NCI-H2107 treated with DMSO at 0.1 percent for 48 hours (cell line): ENCODE results near the gene FURIN.
"Not testable (repeated sequence)": the region's sequence is repeated elsewhere in the genome, so short reads cannot be mapped to it uniquely, and the experiment has no call there.

Source experiments
- DNase-seq: peaks from one replicate; lab custom pipeline; 2025; ENCODE audit not compliant: unreplicated experiment; lab: John Stamatoyannopoulos, UW

FURIN gene

GRCh38 chr15:90901175-90902039, 33.0 kb downstream of the FURIN start:
- no peak for DNase-seq

GRCh38 chr15:90902040-90902839, 33.9 kb downstream of the FURIN start:
- DNase-seq: peak; percentile 19

GRCh38 chr15:90902840-90903732, 34.7 kb downstream of the FURIN start, which contains the start of gene MAN2A2:
MAN2A2 (plus strand) TSS chr15:90903302; CDS start chr15:90904208, 906 bp downstream.
- DNase-seq: no peak

DNA sequence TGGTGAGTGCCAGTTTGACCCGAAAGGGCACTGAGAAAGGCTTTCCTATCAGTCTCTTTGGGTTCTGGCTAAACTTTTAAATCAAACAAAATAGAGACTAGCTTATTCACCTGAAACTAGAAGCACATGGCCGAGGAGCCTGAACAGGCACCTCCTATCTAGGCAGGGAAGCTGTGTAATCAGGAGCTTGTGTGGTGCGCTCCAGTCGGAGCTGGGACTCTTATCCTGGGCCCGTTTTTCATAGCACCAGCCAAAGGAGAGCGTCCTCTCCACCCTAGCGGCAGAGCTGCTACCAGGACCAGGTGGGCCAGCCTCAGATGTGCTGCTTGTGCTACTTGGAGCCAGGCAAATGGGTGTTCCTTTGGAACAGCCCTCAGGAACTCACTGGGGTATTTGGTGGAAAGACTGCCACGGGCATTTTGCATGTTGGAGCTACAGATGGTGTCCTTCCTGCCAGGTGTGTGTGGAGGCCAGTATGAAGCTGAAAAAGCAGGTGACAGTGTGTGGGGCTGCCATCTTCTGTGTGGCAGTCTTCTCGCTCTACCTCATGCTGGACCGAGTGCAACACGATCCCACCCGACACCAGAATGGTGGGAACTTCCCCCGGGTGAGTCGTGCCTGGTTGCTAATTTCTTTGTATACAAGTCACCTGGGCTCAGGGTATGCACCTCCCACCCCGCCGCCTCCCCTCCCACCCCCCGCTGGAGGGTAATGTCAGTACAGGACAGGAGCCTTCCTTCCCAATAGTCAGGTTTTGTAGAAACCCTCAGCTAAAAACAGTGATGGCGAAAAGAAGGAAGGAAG, 35.5 kb downstream of the FURIN start:
- peak; percentile 22 for DNase-seq

DNA sequence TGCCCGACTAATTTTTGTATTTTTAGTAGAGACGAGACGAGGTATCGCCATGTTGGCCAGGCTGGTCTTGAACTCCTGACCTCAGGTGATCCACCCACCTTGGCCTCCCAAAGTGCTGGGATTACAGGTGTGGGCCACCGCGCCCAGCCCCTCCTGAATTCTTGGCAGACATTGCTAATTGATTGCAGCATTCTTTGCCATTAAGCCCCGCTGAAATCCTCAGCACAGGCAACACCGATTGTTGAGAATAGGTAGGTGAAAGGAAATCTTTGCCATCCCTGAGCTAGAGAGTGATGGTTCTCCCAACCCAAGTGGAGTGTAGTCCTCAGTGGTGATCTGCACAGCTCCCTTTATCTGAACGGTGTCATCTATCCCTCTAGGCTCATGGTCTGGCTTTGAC, 36.4 kb downstream of the FURIN start:
- DNase-seq: no peak

- DNase-seq: no peak
These were observed 37.2 kb downstream of the FURIN start for GRCh38 chr15:90905306-90906180.

GRCh38 chr15:90906181-90906849, 37.9 kb downstream of the FURIN start:
- no peak for DNase-seq

- no peak for DNase-seq
These were observed 38.8 kb downstream of the FURIN start for GRCh38 chr15:90907051-90907660.

DNA sequence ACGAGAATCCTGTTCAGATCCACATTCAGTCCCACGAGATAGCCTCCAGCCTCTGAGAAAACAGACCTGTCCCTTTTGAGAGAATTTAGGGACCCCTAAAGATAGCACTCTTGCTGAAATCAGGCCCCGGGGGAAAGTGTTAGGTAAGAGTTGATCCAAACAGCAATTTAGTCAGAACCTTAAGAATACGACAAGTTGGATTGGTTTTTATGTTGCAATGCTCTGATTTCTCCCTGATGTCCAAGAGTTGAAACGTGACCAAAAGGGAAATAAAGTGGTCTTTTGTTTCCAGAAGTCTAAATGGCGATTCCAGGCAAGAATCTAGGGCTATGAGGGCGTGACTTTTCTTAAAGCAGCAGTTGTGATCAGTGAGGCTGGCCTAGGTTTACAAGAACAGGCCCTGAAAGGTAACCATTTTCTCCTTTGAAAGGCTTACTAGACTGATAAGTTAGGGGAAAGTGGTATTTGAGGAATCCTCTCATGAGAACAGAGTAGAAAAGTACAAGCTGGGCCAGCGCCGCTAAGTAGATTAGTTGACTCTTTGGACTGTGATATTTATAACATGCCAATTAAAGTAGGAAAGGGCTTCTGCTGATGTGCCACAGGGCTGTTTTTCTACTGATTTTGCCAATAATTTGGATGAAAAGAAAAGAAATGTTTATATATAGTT, 39.6 kb downstream of the FURIN start:
- no peak for DNase-seq

DNA sequence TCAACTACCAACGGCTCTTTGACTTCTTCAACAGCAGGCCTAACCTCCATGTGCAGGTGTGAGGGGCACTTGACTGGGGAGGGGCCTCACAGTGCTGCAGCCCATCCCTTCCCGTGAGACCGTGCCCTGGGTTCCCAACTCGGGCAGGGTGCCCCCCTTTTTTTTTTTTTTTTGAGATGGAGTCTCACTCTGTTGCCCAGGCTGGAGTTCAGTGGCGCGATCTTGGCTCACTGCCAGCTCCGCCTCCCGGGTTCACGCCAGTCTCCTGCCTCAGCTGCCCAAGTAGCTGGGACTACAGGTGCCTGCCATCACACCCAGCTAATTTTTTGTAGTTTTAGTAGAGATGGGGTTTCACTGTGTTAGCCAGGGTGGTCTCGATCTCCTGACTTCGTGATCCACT, 41.1 kb downstream of the FURIN start:
- DNase-seq: not testable (repeated sequence)

- no peak for DNase-seq
These were observed 41.6 kb downstream of the FURIN start for GRCh38 chr15:90909976-90910375.

- no peak for DNase-seq
These were observed 42.3 kb downstream of the FURIN start for GRCh38 chr15:90910441-90911301.

DNA sequence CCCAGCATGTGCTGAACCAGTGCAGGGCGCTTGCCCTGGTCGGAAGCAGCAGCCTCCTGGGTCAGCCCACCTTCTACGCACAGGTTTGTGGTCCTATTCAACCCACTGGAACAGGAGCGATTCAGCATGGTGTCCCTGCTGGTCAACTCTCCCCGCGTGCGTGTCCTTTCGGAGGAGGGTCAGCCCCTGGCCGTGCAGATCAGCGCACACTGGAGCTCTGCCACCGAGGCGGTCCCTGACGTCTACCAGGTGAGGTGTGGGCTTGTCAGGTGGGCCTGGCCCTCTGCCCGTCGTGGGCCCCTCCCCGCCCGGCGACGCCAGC, 42.9 kb downstream of the FURIN start:
- no peak for DNase-seq

DNA sequence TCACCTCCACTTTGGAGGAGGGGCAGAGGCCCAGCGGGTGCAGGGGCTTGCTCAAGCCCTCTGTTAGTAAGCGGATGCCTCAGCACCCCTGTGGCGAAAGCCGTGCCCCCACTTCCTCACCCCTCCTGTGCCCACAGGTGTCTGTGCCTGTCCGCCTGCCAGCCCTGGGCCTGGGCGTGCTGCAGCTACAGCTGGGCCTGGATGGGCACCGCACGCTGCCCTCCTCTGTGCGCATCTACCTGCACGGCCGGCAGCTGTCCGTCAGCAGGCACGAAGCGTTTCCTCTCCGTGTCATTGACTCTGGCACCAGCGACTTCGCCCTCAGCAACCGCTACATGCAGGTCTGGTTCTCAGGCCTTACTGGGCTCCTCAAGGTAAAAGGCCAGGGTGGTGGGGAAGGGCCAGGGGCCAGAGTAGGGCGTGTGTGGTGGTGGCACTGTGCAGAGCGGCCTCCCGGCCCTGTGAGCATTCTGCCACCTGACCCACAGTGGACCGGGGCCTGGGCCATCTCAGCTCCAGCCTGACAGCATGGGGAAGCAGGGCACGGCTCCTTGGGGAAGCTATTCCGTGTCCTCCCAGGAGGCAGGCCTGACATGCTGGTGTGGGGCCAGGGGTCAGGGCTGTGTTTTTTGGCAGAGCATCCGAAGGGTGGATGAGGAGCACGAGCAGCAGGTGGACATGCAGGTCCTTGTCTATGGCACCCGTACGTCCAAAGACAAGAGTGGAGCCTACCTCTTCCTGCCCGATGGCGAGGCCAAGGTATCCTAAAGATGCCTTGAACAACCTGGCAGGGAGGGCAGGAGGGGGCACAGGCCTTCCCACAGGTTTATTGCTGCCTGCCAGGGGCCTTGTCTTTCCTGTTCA, 43.8 kb downstream of the FURIN start:
- no peak for DNase-seq

DNA sequence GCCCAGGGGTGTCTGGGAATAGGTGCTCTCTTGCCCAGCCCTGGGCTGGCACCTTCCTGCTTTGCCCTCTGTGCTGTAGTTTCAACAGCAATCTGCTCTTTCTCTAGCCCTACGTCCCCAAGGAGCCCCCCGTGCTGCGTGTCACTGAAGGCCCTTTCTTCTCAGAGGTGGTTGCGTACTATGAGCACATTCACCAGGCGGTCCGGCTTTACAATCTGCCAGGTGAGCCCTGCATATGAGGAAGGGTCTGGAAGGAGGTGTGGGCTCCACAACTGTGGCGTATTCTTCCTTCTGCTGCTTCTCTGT, 44.3 kb downstream of the FURIN start:
- DNase-seq: no peak

DNA sequence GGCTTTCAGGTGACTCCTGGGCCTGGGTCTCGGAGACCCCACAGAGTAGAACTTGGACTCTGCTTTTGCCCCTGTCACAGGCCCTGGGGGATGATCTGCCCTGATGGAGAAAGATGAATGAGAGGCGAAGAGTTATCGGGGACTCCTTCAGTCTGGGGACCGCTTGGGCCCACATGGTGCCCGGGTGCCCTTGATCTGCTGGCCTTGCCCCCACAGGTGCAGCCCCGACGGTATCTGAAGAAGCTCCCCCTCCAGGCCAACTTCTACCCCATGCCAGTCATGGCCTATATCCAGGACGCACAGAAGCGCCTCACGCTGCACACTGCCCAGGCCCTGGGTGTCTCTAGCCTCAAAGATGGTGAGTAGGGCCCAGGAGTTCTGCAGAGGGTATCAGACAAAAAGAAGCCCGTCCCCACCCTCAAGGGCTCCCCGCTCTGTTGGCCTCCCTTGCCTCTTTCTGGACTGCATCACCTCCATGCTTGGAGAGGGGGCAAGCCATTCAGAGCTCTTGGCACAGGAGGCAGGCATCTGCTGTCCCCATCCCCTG, 45.1 kb downstream of the FURIN start:
- no peak for DNase-seq
